Neural crest cell (in vitro differentiated cells): ENCODE measurements around the gene COL5A2. TPM values are rescaled to one million over a fixed set of nuclear protein-coding genes. Genes with fewer than 3 reads are reported as not detected.

Source experiments
- DNase-seq: peaks from one replicate; pipeline ENCODE4 v3.0.0; 2021; ENCODE audit warnings: low read depth, mixed read lengths, low spot score
- H3K27ac Mint-ChIP-seq: one replicate; pipeline ENCODE4 v1.8.0; 2021; ENCODE audit warnings: mild to moderate bottlenecking, mixed read lengths; ENCODE audit not compliant: unreplicated experiment
- H3K27me3 Mint-ChIP-seq: 2 replicates; pipeline ENCODE4 v1.8.0; 2021; ENCODE audit warnings: low read depth, mild to moderate bottlenecking, mixed read lengths
- H3K36me3 Mint-ChIP-seq: 2 replicates; pipeline ENCODE4 v1.8.0; 2021; ENCODE audit warnings: low read depth, mild to moderate bottlenecking, mixed read lengths
- H3K4me1 Mint-ChIP-seq: 2 replicates; pipeline ENCODE4 v1.8.0; 2021; ENCODE audit warnings: mixed read lengths
- H3K4me3 Mint-ChIP-seq: one replicate; pipeline ENCODE4 v1.8.0; 2021; ENCODE audit warnings: mild to moderate bottlenecking, mixed read lengths
- H3K9me3 Mint-ChIP-seq: 2 replicates; pipeline ENCODE4 v1.8.0; 2021; ENCODE audit warnings: mixed read lengths
- total RNA-seq: library from RNA; stranded (reverse); gene quantifications from 2 replicates; pipeline ENCODE4 v1.2.1, GENCODE V29; 2021
- TF ChIP-seq, protein P1 (sequence below): fragments of 200-600 bp; sonication (generic); conservative IDR thresholded peaks from 2 replicates; pipeline ENCODE4 v1.5.0; 2021; ENCODE audit warnings: antibody characterized with exemption, mild to moderate bottlenecking

The COL5A2 gene
- total RNA-seq, 1 donor from 2014 or later, result 62.6 TPM

DNA sequence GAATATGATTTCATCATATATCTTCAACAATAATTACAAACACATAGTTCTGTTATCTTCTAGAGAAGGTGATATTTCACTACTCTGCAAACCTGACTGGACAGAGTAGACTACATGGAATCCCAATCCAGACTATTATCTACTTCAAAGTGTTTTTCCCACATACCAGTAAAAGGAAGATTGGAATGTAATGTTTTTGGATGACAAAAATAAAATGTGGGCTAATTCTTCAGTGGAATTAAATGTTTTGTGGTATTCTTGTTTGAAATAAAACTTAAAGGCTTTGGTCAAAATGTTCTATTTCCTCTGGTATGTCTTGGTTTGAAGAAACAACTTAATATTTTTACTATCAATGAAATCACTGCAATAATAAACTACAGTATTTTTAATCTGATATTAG, 22.1 kb downstream of the COL5A2 start:
- Mint-ChIP-seq H3K9me3 (no peaks in the 10 kb centered on the region), H3K27me3 (no peaks in the 10 kb centered on the region), H3K4me3 (no peak overlapping the region), H3K27ac (no peak overlapping the region), H3K4me1 (no peaks in the 10 kb centered on the region), H3K36me3 (no peaks in the 10 kb centered on the region)
- TF ChIP-seq, protein P1, sequence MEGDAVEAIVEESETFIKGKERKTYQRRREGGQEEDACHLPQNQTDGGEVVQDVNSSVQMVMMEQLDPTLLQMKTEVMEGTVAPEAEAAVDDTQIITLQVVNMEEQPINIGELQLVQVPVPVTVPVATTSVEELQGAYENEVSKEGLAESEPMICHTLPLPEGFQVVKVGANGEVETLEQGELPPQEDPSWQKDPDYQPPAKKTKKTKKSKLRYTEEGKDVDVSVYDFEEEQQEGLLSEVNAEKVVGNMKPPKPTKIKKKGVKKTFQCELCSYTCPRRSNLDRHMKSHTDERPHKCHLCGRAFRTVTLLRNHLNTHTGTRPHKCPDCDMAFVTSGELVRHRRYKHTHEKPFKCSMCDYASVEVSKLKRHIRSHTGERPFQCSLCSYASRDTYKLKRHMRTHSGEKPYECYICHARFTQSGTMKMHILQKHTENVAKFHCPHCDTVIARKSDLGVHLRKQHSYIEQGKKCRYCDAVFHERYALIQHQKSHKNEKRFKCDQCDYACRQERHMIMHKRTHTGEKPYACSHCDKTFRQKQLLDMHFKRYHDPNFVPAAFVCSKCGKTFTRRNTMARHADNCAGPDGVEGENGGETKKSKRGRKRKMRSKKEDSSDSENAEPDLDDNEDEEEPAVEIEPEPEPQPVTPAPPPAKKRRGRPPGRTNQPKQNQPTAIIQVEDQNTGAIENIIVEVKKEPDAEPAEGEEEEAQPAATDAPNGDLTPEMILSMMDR, result no peak
- DNase-seq, result no peak

GRCh38 chr2:189155795-189156194, 23.8 kb downstream of the COL5A2 start:
- no peaks in the 10 kb centered on the region for H3K27me3 Mint-ChIP-seq
- H3K9me3 Mint-ChIP-seq, result no peaks in the 10 kb centered on the region
- H3K4me1 Mint-ChIP-seq, result peaks cover 7% of the 10 kb centered on the region
- H3K36me3 Mint-ChIP-seq, result no peaks in the 10 kb centered on the region
- no peak for DNase-seq
- no peak overlapping the region for H3K27ac Mint-ChIP-seq
- H3K4me3 Mint-ChIP-seq, result no peak overlapping the region
- TF ChIP-seq, protein P1, result no peak

DNA sequence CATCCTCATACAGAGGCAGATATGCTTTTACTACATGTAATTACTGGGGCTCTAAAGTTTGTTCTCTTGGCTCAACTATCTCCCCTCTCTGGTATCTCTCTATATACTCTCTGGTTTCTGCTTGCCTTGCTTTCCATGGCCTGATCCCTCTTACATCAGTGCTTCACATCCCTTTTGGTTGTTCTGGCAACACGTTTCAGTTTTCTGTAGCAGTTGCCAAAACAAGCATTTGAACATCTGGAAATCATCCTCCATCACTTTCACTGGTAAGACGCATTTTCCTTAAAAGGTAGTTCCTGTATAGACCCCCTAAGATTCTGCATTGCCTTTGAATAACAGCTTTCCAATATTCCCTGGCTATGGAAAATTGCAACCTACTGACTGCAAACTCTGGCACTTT, 25.9 kb downstream of the COL5A2 start:
- TF ChIP-seq, protein P1, result no peak
- H3K9me3 Mint-ChIP-seq, result no peaks in the 10 kb centered on the region
- no peaks in the 10 kb centered on the region for H3K36me3 Mint-ChIP-seq
- no peak for DNase-seq
- H3K27ac Mint-ChIP-seq, result no peak overlapping the region
- H3K4me1 Mint-ChIP-seq, result peaks cover 15% of the 10 kb centered on the region
- no peaks in the 10 kb centered on the region for H3K27me3 Mint-ChIP-seq
- H3K4me3 Mint-ChIP-seq, result no peak overlapping the region

GRCh38 chr2:189152483-189152882, 27.1 kb downstream of the COL5A2 start:
- H3K27me3 Mint-ChIP-seq, result no peaks in the 10 kb centered on the region
- TF ChIP-seq, protein P1, result no peak
- no peak for DNase-seq
- peaks cover 3% of the 10 kb centered on the region for H3K36me3 Mint-ChIP-seq
- H3K4me1 Mint-ChIP-seq, result peaks cover 15% of the 10 kb centered on the region
- H3K9me3 Mint-ChIP-seq, result peaks cover 3% of the 10 kb centered on the region
- no peak overlapping the region for H3K4me3 Mint-ChIP-seq
- no peak overlapping the region for H3K27ac Mint-ChIP-seq

GRCh38 chr2:189151906-189152305, 27.7 kb downstream of the COL5A2 start:
- no peak overlapping the region for H3K4me3 Mint-ChIP-seq
- peaks cover 3% of the 10 kb centered on the region for H3K36me3 Mint-ChIP-seq
- TF ChIP-seq, protein P1, result no peak
- H3K9me3 Mint-ChIP-seq, result peaks cover 3% of the 10 kb centered on the region
- no peak overlapping the region for H3K27ac Mint-ChIP-seq
- no peaks in the 10 kb centered on the region for H3K27me3 Mint-ChIP-seq
- H3K4me1 Mint-ChIP-seq, result peaks cover 15% of the 10 kb centered on the region
- DNase-seq, result no peak

DNA sequence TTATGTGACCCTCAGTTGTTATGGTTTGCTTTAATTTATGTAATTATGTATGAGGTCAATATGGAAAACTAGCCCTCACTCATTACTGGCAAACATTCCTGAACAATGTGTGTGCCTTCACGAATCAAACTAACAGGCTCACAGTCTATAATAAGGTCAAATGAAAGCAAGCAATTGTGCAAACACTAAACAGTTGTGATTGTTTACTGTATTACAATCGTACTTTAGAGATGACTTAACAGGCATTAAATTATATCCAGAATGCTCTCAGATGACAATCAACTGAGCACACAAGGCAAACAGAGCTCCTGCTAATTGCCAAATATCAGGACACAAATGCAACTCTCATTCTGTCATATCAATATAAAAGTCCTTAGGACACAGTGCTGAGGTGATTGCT, 29.5 kb downstream of the COL5A2 start:
- TF ChIP-seq, protein P1, result no peak
- Mint-ChIP-seq H3K27ac (no peak overlapping the region), H3K9me3 (peaks cover 3% of the 10 kb centered on the region), H3K4me1 (peaks cover 15% of the 10 kb centered on the region), H3K4me3 (no peak overlapping the region), H3K27me3 (no peaks in the 10 kb centered on the region), H3K36me3 (peaks cover 3% of the 10 kb centered on the region)
- DNase-seq, result no peak
